Keratinocyte (primary cell): ENCODE measurements around the gene HEPACAM. TPM values are rescaled to one million over a fixed set of nuclear protein-coding genes. Genes with fewer than 3 reads are reported as not detected.

Experiments used
- DNase-seq: peaks from one replicate; pipeline ENCODE4 v3.0.0-alpha.2; 2011; ENCODE audit warnings: low read depth, missing footprints, low spot score
- FAIRE-seq: peaks from 2 replicates; lab custom pipeline; 2011; peaks lifted over from hg19 to GRCh38; lab: Jason Lieb, UNC
- H2AFZ ChIP-seq: 2 replicates; pipeline ENCODE4 v1.6.0; 2012; ENCODE audit warnings: low read length, control low read depth, inconsistent platforms; ENCODE audit not compliant: control insufficient read depth
- H3K27ac ChIP-seq: 2 replicates; pipeline ENCODE4 v1.5.1; 2011; ENCODE audit warnings: low read length; ENCODE audit not compliant: control insufficient read depth, insufficient read depth
- H3K27me3 ChIP-seq: 3 replicates; pipeline ENCODE4 v1.6.0; 2011; ENCODE audit warnings: low read length; ENCODE audit not compliant: control insufficient read depth, insufficient read depth; ENCODE audit errors: extremely low read depth
- H3K36me3 ChIP-seq, 2 experiments: 2 replicates in 1 of 2; 3 replicates in 1 of 2; pipeline ENCODE4 v1.5.1; 2011; ENCODE audit warnings: low read length in 2 of 2, mild to moderate bottlenecking in 1 of 2; ENCODE audit not compliant: control insufficient read depth in 2 of 2, insufficient read depth in 2 of 2; ENCODE audit errors: extremely low read depth in 1 of 2
- H3K4me1 ChIP-seq: 3 replicates; pipeline ENCODE4 v1.5.1; 2011; ENCODE audit warnings: low read length; ENCODE audit not compliant: control insufficient read depth, insufficient read depth; ENCODE audit errors: extremely low read depth
- H3K4me2 ChIP-seq: 3 replicates; pipeline ENCODE4 v1.6.0; 2011; ENCODE audit warnings: low read depth, low read length; ENCODE audit not compliant: control insufficient read depth, insufficient read depth; ENCODE audit errors: extremely low read depth
- H3K4me3 ChIP-seq, 3 experiments: fragments of 200-600 bp in 1 of 3; sonication (generic) in 1 of 3; 2 replicates in 2 of 3; 3 replicates in 1 of 3; pipeline ENCODE4 v1.5.1; 2011 to 2016; ENCODE audit warnings: low read length in 3 of 3, mild to moderate bottlenecking in 3 of 3, control low read depth in 2 of 3, inconsistent platforms in 1 of 3, low read depth in 1 of 3, mixed read lengths in 1 of 3, mixed run types in 1 of 3, moderate library complexity in 1 of 3; ENCODE audit not compliant: control insufficient read depth in 2 of 3, insufficient read depth in 2 of 3; ENCODE audit errors: extremely low read depth in 1 of 3
- H3K79me2 ChIP-seq: 2 replicates; pipeline ENCODE4 v1.6.0; 2012; ENCODE audit warnings: low read length; ENCODE audit not compliant: control insufficient read depth, insufficient read depth
- H3K9ac ChIP-seq: 3 replicates; pipeline ENCODE4 v1.6.0; 2011; ENCODE audit warnings: low read length; ENCODE audit not compliant: control insufficient read depth, insufficient read depth; ENCODE audit errors: extremely low read depth
- H3K9me1 ChIP-seq: 3 replicates; pipeline ENCODE4 v1.6.0; 2011; ENCODE audit warnings: low read length; ENCODE audit not compliant: control insufficient read depth, insufficient read depth; ENCODE audit errors: extremely low read depth
- H3K9me3 ChIP-seq: 2 replicates; pipeline ENCODE4 v1.5.1; 2012; ENCODE audit warnings: low read depth, low read length; ENCODE audit not compliant: control insufficient read depth
- H4K20me1 ChIP-seq: 3 replicates; pipeline ENCODE4 v1.6.0; 2011; ENCODE audit warnings: low read length; ENCODE audit not compliant: control insufficient read depth, insufficient read depth; ENCODE audit errors: extremely low read depth
- CTCF ChIP-seq, 3 experiments: IDR thresholded peaks in 1 of 3; conservative IDR thresholded peaks in 1 of 3; optimal IDR thresholded peaks in 1 of 3; 2 replicates in 2 of 3; 3 replicates in 1 of 3; pipeline versions ENCODE3 to v1.5.1; 2011; ENCODE audit warnings: low read length in 3 of 3, mild to moderate bottlenecking in 3 of 3, moderate library complexity in 2 of 3, control low read depth in 1 of 3, inconsistent platforms in 1 of 3; ENCODE audit not compliant: insufficient read depth in 2 of 3; ENCODE audit errors: extremely low read depth in 1 of 3
- EZH2 ChIP-seq: IDR thresholded peaks from one replicate; pipeline ENCODE4 v1.6.1; 2012; ENCODE audit warnings: inconsistent platforms, mild to moderate bottlenecking, low read length, moderate library complexity
- dilution Hi-C: fragments of 300-500 bp; cut with MboI; formaldehyde crosslinking; loops from one replicate; pipeline ENCODE4 v1.7.0; 2020; ENCODE audit warnings: low sequenced_read_pairs; ENCODE audit not compliant: extremely low pct_ligation_motif_present
- polyA plus RNA-seq, 5 experiments: library from polyadenylated mRNA; depleted of rRNA in 3 of 5; stranded (reverse) in 3 of 5; stranded (forward) in 1 of 5; unstranded in 1 of 5; fragments of >200 nt; gene quantifications; 1 replicate in 1 of 5; 2 replicates in 3 of 5; 3 replicates in 1 of 5; pipeline versions ENCODE4 v1.2.1 to v1.2.3, GENCODE V29; 2011 to 2012; ENCODE audit warnings: missing spikeins in 2 of 5, low read depth in 1 of 5, low replicate concordance in 1 of 5

Gene HEPACAM
- polyA plus RNA-seq, 1 donor (not counting 4 experiments of a cell fraction or from before 2014, with no cell fraction given), result not detected

- dilution Hi-C loops, result no loop called here
- no peaks in the 10 kb centered on the region for H3K27me3 ChIP-seq
- FAIRE-seq (no peak), DNase-seq (no peak)
- TF ChIP-seq EZH2 (no peak), CTCF (optimal IDR thresholded peaks at IDR 0.05 in 1 of 3, IDR thresholded peaks at IDR 0.05 in 1 of 3, conservative IDR thresholded peaks at IDR 0.05 in 1 of 3; ENCODE audit: extremely low read depth in 1 of 3, insufficient read depth in 2 of 3, low read length in 3 of 3) (no peak)
- no peak overlapping the region for H3K9ac ChIP-seq
- H3K4me3 ChIP-seq, result no peak overlapping the region
- H3K27ac ChIP-seq, result no peak overlapping the region
- no peak overlapping the region for H2AFZ ChIP-seq
- H3K4me1 ChIP-seq, result peaks cover 9% of the 10 kb centered on the region
- no peaks in the 10 kb centered on the region for H3K9me3 ChIP-seq
- H3K79me2 ChIP-seq, result no peaks in the 10 kb centered on the region
- no peaks in the 10 kb centered on the region for H3K36me3 ChIP-seq
- no peaks in the 10 kb centered on the region for H4K20me1 ChIP-seq
- no peak overlapping the region for H3K4me2 ChIP-seq
- H3K9me1 ChIP-seq, result no peaks in the 10 kb centered on the region
These were observed 5.9 kb upstream of the HEPACAM start for GRCh38 chr11:124941703-124942102.

- dilution Hi-C loops, result no loop called here
- Histone ChIP-seq H3K9me3 (no peaks in the 10 kb centered on the region), H4K20me1 (no peaks in the 10 kb centered on the region), H3K9ac (no peak overlapping the region), H3K4me1 (peaks cover 5% of the 10 kb centered on the region), H2AFZ (no peak overlapping the region), H3K9me1 (no peaks in the 10 kb centered on the region), H3K27me3 (no peaks in the 10 kb centered on the region), H3K79me2 (no peaks in the 10 kb centered on the region), H3K4me3 (no peak overlapping the region), H3K27ac (no peak overlapping the region), H3K4me2 (no peak overlapping the region), H3K36me3 (no peaks in the 10 kb centered on the region)
- DNase-seq, result no peak
- no peak for TF ChIP-seq EZH2
- TF ChIP-seq CTCF (optimal IDR thresholded peaks at IDR 0.05 in 1 of 3, IDR thresholded peaks at IDR 0.05 in 1 of 3, conservative IDR thresholded peaks at IDR 0.05 in 1 of 3; ENCODE audit: extremely low read depth in 1 of 3, insufficient read depth in 2 of 3, low read length in 3 of 3), result no peak
- FAIRE-seq, result no peak
These were observed 3.1 kb upstream of the HEPACAM start for GRCh38 chr11:124938970-124939369.
